Ramos (cell line): ENCODE results near the gene CHST3.

Experiments used
- in situ Hi-C: fragments of 300-500 bp; cut with MboI; formaldehyde crosslinking; loops from one replicate; pipeline ENCODE4 v1.14.3; 2022; ENCODE audit warnings: low sequenced_read_pairs; ENCODE audit not compliant: unreplicated experiment

CHST3 gene

DNA sequence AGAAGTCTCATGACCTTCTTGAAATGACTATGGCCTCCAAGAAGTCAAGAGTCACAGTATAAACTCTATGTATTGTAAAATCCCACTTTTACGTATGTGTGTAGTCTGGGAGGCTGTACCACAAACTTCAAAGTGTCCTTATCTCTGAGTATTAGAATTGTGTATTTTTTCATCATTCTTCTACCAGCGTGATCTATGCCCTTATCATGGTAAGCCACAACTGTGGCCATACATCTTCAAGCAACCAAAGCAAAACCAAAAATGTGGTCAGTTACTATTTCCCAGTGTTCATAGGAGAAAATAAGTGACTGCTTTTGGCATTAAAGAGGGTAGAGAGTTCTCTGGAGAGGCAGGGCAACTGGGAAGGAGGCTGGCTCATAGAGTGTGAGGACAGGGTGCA is 81.4 kb downstream of the CHST3 start:
- in situ Hi-C loops: loop anchor here (5.0 kb wide), 1 partner anchor 292 kb away; no protein-coding TSS in a partner anchor

DNA sequence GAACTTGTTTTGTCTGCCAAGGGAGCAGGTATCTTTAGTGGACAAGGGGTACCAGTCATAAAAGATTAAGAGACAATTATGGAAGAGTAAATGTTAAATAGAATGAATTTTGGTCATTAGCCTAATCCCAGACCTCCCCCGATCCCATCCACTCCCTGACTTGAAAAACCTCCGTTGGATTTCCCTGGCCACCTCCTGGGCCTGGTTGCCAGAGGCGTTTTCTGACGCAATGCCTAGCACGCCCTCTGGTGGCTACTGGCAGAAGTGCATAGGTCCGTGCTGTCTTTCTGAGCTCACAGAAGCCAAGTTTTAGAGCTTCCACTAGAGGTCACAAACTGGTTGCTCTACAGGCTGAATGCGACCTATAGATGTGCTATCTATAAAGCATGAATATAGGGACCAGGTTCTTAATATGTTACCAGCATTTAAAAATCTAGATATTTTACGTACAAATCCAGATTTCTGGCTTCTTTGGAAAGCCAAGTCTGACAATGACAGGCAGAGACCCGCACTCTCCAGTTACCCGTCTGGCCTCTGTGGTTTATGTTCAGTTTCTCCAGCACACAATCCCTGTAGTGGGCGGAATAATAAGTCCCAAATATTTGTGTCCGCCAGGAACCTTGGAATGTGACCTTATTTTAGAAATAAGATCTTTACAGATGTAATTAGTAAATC is 84.4 kb downstream of the CHST3 start:
- in situ Hi-C loops: loop anchor here (5.0 kb wide), 1 partner anchor 289 kb away; no protein-coding TSS in a partner anchor

GRCh38 chr10:72049472-72049871 is 85.3 kb downstream of the CHST3 start:
- in situ Hi-C loops: loop anchor here (5.0 kb wide), 1 partner anchor 288 kb away; no protein-coding TSS in a partner anchor

- in situ Hi-C loops: loop anchor here (5.0 kb wide), 1 partner anchor 287 kb away; no protein-coding TSS in a partner anchor
Measured at GRCh38 chr10:72049969-72050781, 86.0 kb downstream of the CHST3 start.

GRCh38 chr10:72050873-72051272 is 86.7 kb downstream of the CHST3 start:
- in situ Hi-C loops: no loop called here

GRCh38 chr10:72053690-72054089 is 89.5 kb downstream of the CHST3 start:
- in situ Hi-C loops: no loop called here

DNA sequence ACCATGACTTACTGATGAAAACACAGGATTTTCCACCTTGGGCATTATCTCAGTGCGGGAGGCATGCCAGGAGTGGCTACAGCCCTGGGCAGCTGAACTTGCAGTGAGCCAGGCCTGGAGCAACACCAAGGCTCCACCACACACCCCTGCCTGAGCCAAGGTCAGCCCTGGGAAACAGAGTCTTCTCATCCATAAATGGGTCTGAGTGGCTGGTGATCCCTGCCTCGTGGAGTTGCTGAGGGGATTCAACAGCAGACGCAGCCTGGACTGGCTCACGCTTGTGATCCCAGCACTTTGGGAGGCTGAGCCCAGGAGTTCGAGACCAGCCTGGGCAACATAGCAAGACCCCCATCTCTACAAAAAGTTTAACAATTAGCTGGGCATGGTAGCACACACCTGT is 91.9 kb downstream of the CHST3 start:
- in situ Hi-C loops: no loop called here

DNA sequence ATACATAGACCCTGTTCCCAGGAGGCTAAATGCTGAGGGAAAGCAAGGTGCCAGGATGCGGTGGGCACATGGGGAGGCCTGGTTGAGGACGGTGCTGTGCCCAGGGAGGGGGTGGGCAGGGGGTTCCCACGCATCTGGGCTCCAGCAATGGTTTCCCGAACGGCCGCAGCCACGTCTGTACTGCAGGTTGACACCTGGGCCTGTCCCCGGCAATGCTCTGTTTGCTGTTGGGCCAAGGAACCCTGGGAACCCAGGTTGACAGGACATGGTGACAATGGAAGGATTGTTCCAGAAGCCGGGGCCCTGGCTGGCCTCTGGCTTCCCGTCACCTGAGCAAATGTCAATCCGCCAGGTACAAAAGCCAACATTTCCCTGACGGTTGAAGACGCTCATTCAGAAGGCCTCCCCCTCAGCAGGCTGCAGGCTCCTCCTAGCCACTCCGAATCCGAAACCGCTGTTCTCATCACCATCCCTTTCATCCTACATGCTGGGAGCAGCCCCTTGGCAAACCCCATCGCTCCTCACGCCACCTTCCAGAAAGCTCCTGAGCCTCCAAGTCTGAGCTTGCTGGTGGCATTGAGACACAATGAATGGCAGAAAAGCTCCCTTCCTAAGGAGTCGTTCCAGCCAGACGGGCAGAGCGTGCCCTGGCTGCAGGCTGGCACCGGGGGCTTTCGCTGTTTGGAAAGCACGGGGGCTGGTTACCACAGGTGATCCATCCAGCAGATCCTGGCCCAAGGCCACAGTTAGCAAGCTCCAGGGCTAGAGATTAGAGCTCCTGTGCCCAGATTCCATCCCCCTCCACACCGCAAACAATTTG is 92.9 kb downstream of the CHST3 start:
- in situ Hi-C loops: no loop called here

DNA sequence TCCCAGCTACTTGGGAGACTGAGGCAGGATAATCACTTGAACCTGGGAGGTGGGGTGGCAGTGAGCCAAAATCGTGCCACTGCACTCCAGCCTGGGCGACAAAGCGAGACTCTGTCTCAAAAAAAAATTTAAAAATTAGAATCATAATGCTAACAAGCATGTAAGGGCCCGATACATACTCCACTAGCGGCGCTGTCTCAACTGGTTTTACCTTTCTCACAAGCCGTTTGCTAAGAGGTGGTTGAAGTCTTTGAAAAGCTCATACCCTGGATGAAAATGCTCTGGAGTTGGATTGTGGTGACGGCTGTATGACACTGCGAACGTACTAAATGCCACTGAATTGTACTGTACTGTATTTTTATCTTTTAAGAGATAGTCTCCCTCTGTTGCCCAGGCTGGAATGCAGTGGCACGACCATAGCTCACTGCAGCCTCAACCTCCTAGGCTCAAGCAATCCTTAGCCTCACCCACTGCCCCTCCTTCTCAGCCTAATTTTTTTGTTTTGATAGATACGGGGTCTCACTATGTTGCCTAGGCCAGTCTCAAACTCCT is 94.2 kb downstream of the CHST3 start:
- in situ Hi-C loops: no loop called here

- in situ Hi-C loops: no loop called here
Measured at GRCh38 chr10:72058989-72059842, 95.0 kb downstream of the CHST3 start.

- in situ Hi-C loops: no loop called here
Measured at GRCh38 chr10:72059843-72060822, 95.9 kb downstream of the CHST3 start.

DNA sequence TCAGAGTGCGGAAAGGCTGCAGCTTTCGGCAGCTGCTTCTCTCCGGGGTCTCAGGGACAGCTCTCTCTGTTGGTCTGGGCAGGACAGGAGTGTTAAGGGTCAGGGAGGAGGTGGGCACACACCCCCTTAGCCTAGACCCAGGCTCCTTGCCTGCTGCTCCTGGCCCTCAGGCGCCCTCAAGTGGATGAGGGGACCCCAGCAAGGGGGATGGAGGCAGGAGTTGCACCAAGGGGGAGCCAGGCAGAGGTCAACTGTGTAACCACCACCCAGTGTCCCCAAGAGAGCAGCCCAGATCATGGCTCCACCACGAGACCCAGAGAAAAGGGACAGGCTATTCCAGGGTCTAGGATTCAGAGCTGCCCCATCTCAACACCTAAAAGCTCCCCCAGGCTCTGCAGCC is 97.3 kb downstream of the CHST3 start:
- in situ Hi-C loops: no loop called here

DNA sequence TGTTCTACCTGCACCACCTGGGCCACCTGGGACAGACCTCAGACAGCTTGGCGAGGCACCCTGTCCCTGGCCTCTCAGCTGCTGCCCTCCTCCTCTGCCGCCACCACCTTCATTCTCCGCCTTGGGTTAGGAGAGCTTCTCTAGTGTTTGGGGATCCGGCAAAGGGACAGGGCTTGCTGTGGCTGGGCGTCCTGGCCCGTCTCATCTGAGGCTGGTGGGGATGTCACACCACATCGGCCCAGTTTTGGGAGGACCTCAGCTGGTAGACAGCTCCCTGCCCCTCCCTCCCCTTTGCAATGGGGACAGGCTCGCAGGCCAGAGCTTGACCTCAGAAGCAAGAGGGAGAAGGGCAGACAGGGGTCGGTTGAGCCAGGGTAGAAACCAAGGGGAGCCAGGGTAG is 97.7 kb downstream of the CHST3 start:
- in situ Hi-C loops: no loop called here

DNA sequence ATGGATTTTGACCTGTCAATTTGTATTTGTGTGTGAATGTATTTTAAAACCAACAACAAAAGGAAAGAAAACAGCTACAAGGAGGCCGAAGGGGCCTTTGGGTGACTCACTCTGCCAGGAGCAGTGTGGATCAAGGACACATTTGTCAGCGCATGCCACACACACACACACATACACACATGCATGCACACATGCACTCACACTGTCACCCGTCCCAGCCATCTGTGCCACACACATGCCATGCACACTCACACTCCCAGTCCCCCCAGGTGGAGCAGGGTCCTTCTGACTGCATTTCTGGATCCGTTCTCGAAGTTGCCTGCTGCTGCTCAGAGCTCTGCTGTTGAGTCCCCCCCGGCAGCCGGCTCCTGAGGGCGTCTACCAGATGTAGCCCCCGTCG is 98.2 kb downstream of the CHST3 start:
- in situ Hi-C loops: no loop called here
